SK-N-SH (cell line): ENCODE data around the gene HOXB8. TPM values are rescaled to one million over a fixed set of nuclear protein-coding genes. Genes with fewer than 3 reads are reported as not detected.

Source experiments
- CTCF ChIA-PET: fragments of 300-600, 350-600 bp; formaldehyde crosslinking; extraction: SDS; loops from one replicate; lab custom pipeline; 2021; lab: Yijun Ruan, JAX
- POLR2A ChIA-PET: fragments of 350-600 bp; sonication (Branson Sonifier 250); formaldehyde crosslinking; extraction: SDS; loops from one replicate; lab custom pipeline; 2020; ENCODE audit warnings: antibody characterized with exemption, inconsistent platforms; lab: Yijun Ruan, JAX
- DNase-seq: peaks from one replicate; pipeline ENCODE4 v3.0.0; 2012
- H2AFZ ChIP-seq: fragments of 200-600 bp; sonication (generic); 2 replicates; pipeline ENCODE4 v1.8.1; 2016; ENCODE audit warnings: antibody characterized with exemption, mild to moderate bottlenecking, low read depth
- H3F3A ChIP-seq: fragments of 200-600 bp; sonication (generic); replicated peaks from 2 replicates; pipeline ENCODE3; 2016; ENCODE audit warnings: antibody characterized with exemption, mild to moderate bottlenecking; ENCODE audit not compliant: insufficient read depth
- H3K27ac ChIP-seq, 2 experiments: fragments of 200-500 bp in 1 of 2; fragments of 200-600 bp in 1 of 2; sonication (Bioruptor generic) in 1 of 2; sonication (generic), shearing (Covaris generic) in 1 of 2; 2 replicates each; pipeline versions ENCODE4 v1.5.1 to v1.6.1; 2014 to 2016; ENCODE audit warnings: low read depth in 2 of 2, inconsistent platforms in 1 of 2, low read length in 1 of 2, mild to moderate bottlenecking in 1 of 2, mixed read lengths in 1 of 2
- H3K27me3 ChIP-seq: fragments of 200-600 bp; sonication (generic), shearing (Covaris generic); 2 replicates; pipeline ENCODE4 v1.6.1; 2016; ENCODE audit warnings: mixed run types; ENCODE audit not compliant: insufficient read depth
- H3K36me3 ChIP-seq, 2 experiments: fragments of 200-500 bp in 1 of 2; fragments of 200-600 bp in 1 of 2; sonication (Bioruptor generic) in 1 of 2; sonication (generic) in 1 of 2; replicated peaks in 1 of 2; 2 replicates each; pipeline versions ENCODE3 to v1.5.1; 2014 to 2016; ENCODE audit warnings: low read length in 1 of 2, mild to moderate bottlenecking in 1 of 2; ENCODE audit not compliant: insufficient read depth in 2 of 2, control insufficient read depth in 1 of 2
- H3K4me1 ChIP-seq, 2 experiments: fragments of 200-500 bp in 1 of 2; fragments of 200-600 bp in 1 of 2; sonication (Bioruptor generic) in 1 of 2; sonication (generic), shearing (Covaris generic) in 1 of 2; 2 replicates each; pipeline versions ENCODE4 v1.5.1 to v1.6.1; 2014 to 2016; ENCODE audit warnings: low read depth in 1 of 2, low read length in 1 of 2, mixed run types in 1 of 2; ENCODE audit not compliant: insufficient read depth in 2 of 2, control insufficient read depth in 1 of 2
- H3K4me2 ChIP-seq: fragments of 200-600 bp; sonication (generic), shearing (Covaris generic); 2 replicates; pipeline ENCODE4 v1.6.1; 2017; ENCODE audit warnings: mixed run types
- H3K4me3 ChIP-seq, 2 experiments: fragments of 200-500 bp in 1 of 2; fragments of 200-600 bp in 1 of 2; sonication (Bioruptor generic) in 1 of 2; sonication (generic), shearing (Covaris generic) in 1 of 2; 2 replicates each; pipeline versions ENCODE4 v1.5.1 to v1.8.1; 2014 to 2016; ENCODE audit warnings: low read depth in 2 of 2, inconsistent platforms in 1 of 2, low read length in 1 of 2, mild to moderate bottlenecking in 1 of 2, mixed read lengths in 1 of 2, moderate library complexity in 1 of 2
- H3K79me2 ChIP-seq: fragments of 200-600 bp; sonication (generic); 2 replicates; pipeline ENCODE4 v1.8.1; 2017; ENCODE audit warnings: mild to moderate bottlenecking; ENCODE audit not compliant: insufficient read depth
- H3K9ac ChIP-seq: fragments of 200-600 bp; sonication (generic); 2 replicates; pipeline ENCODE4 v1.6.1; 2017; ENCODE audit warnings: mixed run types
- H3K9me2 ChIP-seq: fragments of 200-600 bp; sonication (generic); 2 replicates; pipeline ENCODE4 v1.6.1; 2017; ENCODE audit warnings: mixed run types
- H3K9me3 ChIP-seq: fragments of 200-600 bp; sonication (generic); 2 replicates; pipeline ENCODE4 v1.6.1; 2017; ENCODE audit warnings: mixed run types, mild to moderate bottlenecking, moderate library complexity
- H4K20me1 ChIP-seq: fragments of 200-600 bp; sonication (generic); 2 replicates; pipeline ENCODE4 v1.6.1; 2017; ENCODE audit warnings: mild to moderate bottlenecking, mixed run types; ENCODE audit not compliant: insufficient read depth
- EZH2phosphoT487 ChIP-seq: fragments of 200-600 bp; sonication (generic); IDR thresholded peaks from 2 replicates; pipeline ENCODE4 v1.6.1; 2017; ENCODE audit warnings: low read depth, mixed run types, mild to moderate bottlenecking, antibody characterized with exemption, moderate library complexity, borderline replicate concordance
- FOXJ3 ChIP-seq: sonication (generic); formaldehyde crosslinking; IDR thresholded peaks from 2 replicates; pipeline ENCODE4 v1.5.1; 2020; ENCODE audit warnings: mild to moderate bottlenecking, missing genetic modification reagents
- GABPA ChIP-seq: IDR thresholded peaks from 2 replicates; pipeline ENCODE4 v1.4.0; 2012; ENCODE audit warnings: low read depth, mild to moderate bottlenecking
- MAX ChIP-seq: IDR thresholded peaks from 2 replicates; pipeline ENCODE4 v1.4.0; 2012; ENCODE audit warnings: low read depth
- MEF2A ChIP-seq: IDR thresholded peaks from 2 replicates; pipeline ENCODE4 v1.4.0; 2012; ENCODE audit warnings: low read depth, borderline replicate concordance
- NFIC ChIP-seq: IDR thresholded peaks from 2 replicates; pipeline ENCODE4 v1.4.0; 2012; ENCODE audit warnings: borderline replicate concordance
- POLR2AphosphoS5 ChIP-seq: IDR thresholded peaks from 2 replicates; pipeline ENCODE4 v1.6.1; 2012; ENCODE audit warnings: low read depth, low read length
- RAD21 ChIP-seq: IDR thresholded peaks from 2 replicates; pipeline ENCODE4 v1.6.1; 2012; ENCODE audit warnings: mild to moderate bottlenecking, low read length
- RCOR1 ChIP-seq: fragments of 150-350 bp; IDR thresholded peaks from 2 replicates; pipeline ENCODE4 v1.6.1; 2017; ENCODE audit warnings: antibody characterized with exemption, low read length
- REST ChIP-seq: IDR thresholded peaks from 2 replicates; pipeline ENCODE4 v1.6.1; 2012; ENCODE audit warnings: mild to moderate bottlenecking, low read depth, low read length, moderate library complexity
- RFX5 ChIP-seq: IDR thresholded peaks from 2 replicates; pipeline ENCODE4 v1.6.1; 2012; ENCODE audit warnings: mild to moderate bottlenecking, improper control_type of control experiment, low read length
- RXRA ChIP-seq: IDR thresholded peaks from 2 replicates; pipeline ENCODE4 v1.4.0; 2012; ENCODE audit warnings: low read depth, mild to moderate bottlenecking, borderline replicate concordance
- SMC3 ChIP-seq: IDR thresholded peaks from 2 replicates; pipeline ENCODE4 v1.6.1; 2012; ENCODE audit warnings: low read depth, low read length, improper control_type of control experiment
- USF1 ChIP-seq: IDR thresholded peaks from 2 replicates; pipeline ENCODE4 v1.4.0; 2012; ENCODE audit warnings: low read depth, borderline replicate concordance
- ZBTB33 ChIP-seq: IDR thresholded peaks from 2 replicates; pipeline ENCODE4 v1.4.0; 2012; ENCODE audit warnings: low read depth, borderline replicate concordance
- WGBS: methylation state at CpG from one replicate; pipeline ENCODE4 v1.1.6; 2017; ENCODE audit warnings: low lambda C conversion rate; 5-methylcytosine and 5-hydroxymethylcytosine counted together
- polyA plus RNA-seq, 3 experiments: library from polyadenylated mRNA; depleted of rRNA; stranded (reverse); fragments of >200 nt; gene quantifications; 2 replicates each; pipeline ENCODE4 v1.2.3, GENCODE V29; 2012

HOXB8 gene
- polyA plus RNA-seq, 1 of the 3 experiments (the other 2 are of a cell fraction), result not detected

GRCh38 chr17:48649741-48650140 is 34.6 kb upstream of the HOXB8 start:
- ChIA-PET CTCF (interaction anchor here (0.7 to 3.7 kb wide), 5 partner anchors 10 to 229 kb away, joined by 3 to 12 read pairs (median 9); no protein-coding TSS in a partner anchor), POLR2A (no interaction called here)
- no peaks in the 10 kb centered on the region for H3K36me3 ChIP-seq
- H3K9me3 ChIP-seq, result no peaks in the 10 kb centered on the region
- H3K4me1 ChIP-seq, result no peaks in the 10 kb centered on the region
- H3K9ac ChIP-seq, result no peak overlapping the region
- TF ChIP-seq ZBTB33, result no peak
- no peak for TF ChIP-seq FOXJ3 (CRISPR knock-in tag)
- TF ChIP-seq SMC3, result no peak
- TF ChIP-seq GABPA, result no peak
- no peak for TF ChIP-seq USF1
- no peak for TF ChIP-seq RFX5
- no peak for TF ChIP-seq POLR2AphosphoS5
- no peak for TF ChIP-seq NFIC
- TF ChIP-seq EZH2phosphoT487, result no peak
- TF ChIP-seq RXRA, result no peak
- TF ChIP-seq MEF2A, result no peak
- TF ChIP-seq MAX, result no peak
- TF ChIP-seq RCOR1, result no peak
- TF ChIP-seq RAD21, result no peak
- no peak for TF ChIP-seq REST
- no peaks in the 10 kb centered on the region for H3K9me2 ChIP-seq
- no peaks in the 10 kb centered on the region for H3F3A ChIP-seq
- H3K27ac ChIP-seq, result no peak overlapping the region
- H4K20me1 ChIP-seq, result no peaks in the 10 kb centered on the region
- H3K27me3 ChIP-seq, result peaks cover 71% of the 10 kb centered on the region
- H2AFZ ChIP-seq, result no peak overlapping the region
- H3K4me2 ChIP-seq, result no peak overlapping the region
- no peak for DNase-seq
- WGBS, result 10% methylated on average over 1 of the region's 1 CpG
- H3K4me3 ChIP-seq, result no peak overlapping the region
- no peaks in the 10 kb centered on the region for H3K79me2 ChIP-seq
